Endothelial cell of umbilical vein (primary cell): ENCODE measurements around the gene SKP1. TPM values are rescaled to one million over a fixed set of nuclear protein-coding genes. Genes with fewer than 3 reads are reported as not detected.

Experiments
- BruUV-seq: library from RNA; stranded (reverse); fragments of 400-500 nt; replicated peaks from 2 replicates; lab custom pipeline; 2021; lab: Mats Ljungman, UMichigan
- CTCF ChIA-PET: fragments of 300-600, 350-600 bp; sonication (Branson Sonifier 250); formaldehyde crosslinking; loops from one replicate; lab custom pipeline; 2021; ENCODE audit warnings: antibody characterized with exemption, inconsistent platforms; lab: Charles Lee
- POLR2A ChIA-PET: fragments of 300-600, 350-600 bp; sonication (Branson Sonifier 250); formaldehyde crosslinking; loops from one replicate; lab custom pipeline; 2021; ENCODE audit warnings: antibody characterized with exemption, inconsistent platforms; lab: Charles Lee
- DNase-seq: peaks from one replicate; pipeline ENCODE4 v3.0.0-alpha.2; 2011; ENCODE audit warnings: low read depth, low spot score
- FAIRE-seq: peaks from 2 replicates; lab custom pipeline; 2011; peaks lifted over from hg19 to GRCh38; lab: Jason Lieb, UNC
- H2AFZ ChIP-seq: 2 replicates; pipeline ENCODE4 v1.6.0; 2012; ENCODE audit warnings: low read depth, low read length, control low read depth, inconsistent platforms
- H3K27ac ChIP-seq: 2 replicates; pipeline ENCODE4 v1.5.1; 2011; ENCODE audit warnings: low read depth, mild to moderate bottlenecking, control low read depth, low read length, moderate library complexity; ENCODE audit not compliant: insufficient read depth
- H3K27me3 ChIP-seq, 2 experiments: 2 replicates each; pipeline versions ENCODE4 v1.6.0 to v1.6.1; 2011; ENCODE audit warnings: low read length in 2 of 2, mixed read lengths in 1 of 2; ENCODE audit not compliant: control insufficient read depth in 2 of 2, insufficient read depth in 2 of 2
- H3K36me3 ChIP-seq, 2 experiments: 2 replicates in 1 of 2; 3 replicates in 1 of 2; pipeline ENCODE4 v1.5.1; 2011; ENCODE audit warnings: low read length in 2 of 2, mild to moderate bottlenecking in 1 of 2, moderate library complexity in 1 of 2; ENCODE audit not compliant: control insufficient read depth in 2 of 2, insufficient read depth in 2 of 2; ENCODE audit errors: extremely low read depth in 1 of 2
- H3K4me1 ChIP-seq: 3 replicates; pipeline ENCODE4 v1.5.1; 2011; ENCODE audit warnings: mild to moderate bottlenecking, low read length; ENCODE audit not compliant: control insufficient read depth, insufficient read depth; ENCODE audit errors: extremely low read depth
- H3K4me2 ChIP-seq: 2 replicates; pipeline ENCODE4 v1.6.1; 2011; ENCODE audit warnings: low read length, control low read depth, mixed read lengths; ENCODE audit not compliant: insufficient read depth
- H3K4me3 ChIP-seq, 3 experiments: fragments of 200-600 bp in 1 of 3; sonication (generic), shearing (Covaris generic) in 1 of 3; replicated peaks in 1 of 3; 2 replicates each; pipeline ENCODE4 v1.5.1; 2011 to 2016; ENCODE audit warnings: control low read depth in 3 of 3, low read length in 3 of 3, mild to moderate bottlenecking in 2 of 3, inconsistent platforms in 1 of 3, low read depth in 1 of 3, moderate library complexity in 1 of 3; ENCODE audit not compliant: insufficient read depth in 1 of 3
- H3K79me2 ChIP-seq: 2 replicates; pipeline ENCODE4 v1.6.0; 2012; ENCODE audit warnings: low read length, inconsistent platforms; ENCODE audit not compliant: control insufficient read depth, insufficient read depth
- H3K9ac ChIP-seq: replicated peaks from 2 replicates; pipeline ENCODE3; 2011; ENCODE audit warnings: low read length, control low read depth; ENCODE audit not compliant: insufficient read depth; ENCODE audit errors: extremely low read depth
- H3K9me1 ChIP-seq: replicated peaks from 3 replicates; pipeline ENCODE4 v1.6.0; 2011; ENCODE audit warnings: mild to moderate bottlenecking, low read length; ENCODE audit not compliant: control insufficient read depth, insufficient read depth; ENCODE audit errors: extremely low read depth
- H3K9me3 ChIP-seq: replicated peaks from 2 replicates; pipeline ENCODE4 v1.5.1; 2012; ENCODE audit warnings: low read length, inconsistent platforms; ENCODE audit not compliant: control insufficient read depth, insufficient read depth
- H4K20me1 ChIP-seq: replicated peaks from 2 replicates; pipeline ENCODE3; 2011; ENCODE audit warnings: mild to moderate bottlenecking, low read length; ENCODE audit not compliant: control insufficient read depth, insufficient read depth; ENCODE audit errors: extremely low read depth
- CTCF ChIP-seq, 2 donors: IDR thresholded peaks; 1 replicate in 1 of 2; 2 replicates in 1 of 2; pipeline ENCODE4 v1.5.1; 2011; ENCODE audit warnings: low read length in 2 of 2, mild to moderate bottlenecking in 2 of 2, moderate library complexity in 2 of 2, control low read depth in 1 of 2, inconsistent platforms in 1 of 2, low read depth in 1 of 2; ENCODE audit not compliant: insufficient read depth in 1 of 2; ENCODE audit errors: extremely low read depth in 1 of 2
- EZH2 ChIP-seq: IDR thresholded peaks from 2 replicates; pipeline ENCODE4 v1.6.1; 2012; ENCODE audit warnings: borderline replicate concordance, low read depth, mild to moderate bottlenecking, moderate library complexity, low read length, inconsistent platforms; ENCODE audit not compliant: severe bottlenecking
- FOS ChIP-seq: IDR thresholded peaks from 2 replicates; pipeline ENCODE4 v1.6.1; 2011; ENCODE audit warnings: mild to moderate bottlenecking, low read length, moderate library complexity, borderline replicate concordance; ENCODE audit not compliant: insufficient read depth
- GATA2 ChIP-seq: IDR thresholded peaks from 2 replicates; pipeline ENCODE4 v1.7.0; 2011; ENCODE audit warnings: low read depth, mild to moderate bottlenecking, moderate library complexity, mixed read lengths, low read length; ENCODE audit not compliant: insufficient read length, insufficient read depth
- JUN ChIP-seq: IDR thresholded peaks from 2 replicates; pipeline ENCODE4 v1.6.1; 2011; ENCODE audit warnings: borderline replicate concordance, low read depth; ENCODE audit not compliant: insufficient read length, insufficient read depth
- MAX ChIP-seq: IDR thresholded peaks from 2 replicates; pipeline ENCODE4 v1.6.1; 2011; ENCODE audit not compliant: insufficient read depth, insufficient read length
- MYC ChIP-seq: IDR thresholded peaks from one replicate; pipeline ENCODE4 v1.6.1; 2011; ENCODE audit warnings: mild to moderate bottlenecking, low read depth, low read length
- POLR2A ChIP-seq: IDR thresholded peaks from 2 replicates; pipeline ENCODE4 v1.6.1; 2012; ENCODE audit warnings: low read depth, mild to moderate bottlenecking, control low read depth, low read length
- dilution Hi-C: fragments of 300-500 bp; cut with MboI; formaldehyde crosslinking; loops from one replicate; pipeline ENCODE4 v1.15.0; 2019; ENCODE audit warnings: low sequenced_read_pairs; ENCODE audit not compliant: extremely low pct_ligation_motif_present
- intact Hi-C: fragments of 100-400 bp; cut with micrococcal nuclease; formaldehyde crosslinking; loops from one replicate; pipeline ENCODE4 v1.10.0; 2022
- polyA plus RNA-seq, 4 experiments: library from polyadenylated mRNA; depleted of rRNA in 3 of 4; stranded (reverse) in 3 of 4; unstranded in 1 of 4; fragments of >200 nt; gene quantifications; 2 replicates each; pipeline versions ENCODE4 v1.2.1 to v1.2.3, GENCODE V29; 2011 to 2012; ENCODE audit warnings: missing spikeins in 1 of 4
- total RNA-seq: library from RNA; stranded (reverse); gene quantifications from 2 replicates; pipeline ENCODE4 v1.2.3, GENCODE V29; 2021

The SKP1 gene
- total and polyA plus RNA-seq, 2 donors (not counting 3 experiments of a cell fraction or from before 2014, with no cell fraction given), result 214 to 320 TPM

GRCh38 chr5:134143944-134144941 is 32.5 kb downstream of the SKP1 start:
- Histone ChIP-seq H3K4me2 (no peak overlapping the region), H3K4me1 (no peaks in the 10 kb centered on the region), H3K9me3 (no peaks in the 10 kb centered on the region), H3K4me3 (no peak overlapping the region), H2AFZ (no peak overlapping the region), H3K79me2 (peaks cover 11% of the 10 kb centered on the region), H3K9me1 (no peaks in the 10 kb centered on the region), H3K36me3 (peaks cover 7 to 34% of the 10 kb centered on the region in 2 experiments), H3K27ac (no peak overlapping the region), H3K9ac (no peak overlapping the region), H3K27me3 (no peaks in the 10 kb centered on the region), H4K20me1 (no peaks in the 10 kb centered on the region)
- DNase-seq (no peak), FAIRE-seq (no peak)
- POLR2A ChIA-PET, result no interaction called here
- CTCF ChIA-PET, result interaction anchor here (1.1 to 15.2 kb wide), 4 partner anchors 37 to 102 kb away, joined by 4 to 517 read pairs (median 69); no protein-coding TSS in a partner anchor
- dilution Hi-C loops (no loop called here), intact Hi-C loops (no loop called here)
- no peak for TF ChIP-seq MAX
- BruUV-seq, result no TSS peak

- Histone ChIP-seq H3K27me3 (no peaks in the 10 kb centered on the region), H3K4me1 (no peaks in the 10 kb centered on the region), H3K9ac (no peak overlapping the region), H2AFZ (no peak overlapping the region), H4K20me1 (no peaks in the 10 kb centered on the region), H3K4me2 (no peak overlapping the region), H3K79me2 (peaks cover 7% of the 10 kb centered on the region), H3K36me3 (peaks cover 4 to 32% of the 10 kb centered on the region in 2 experiments), H3K9me3 (no peaks in the 10 kb centered on the region), H3K4me3 (no peak overlapping the region), H3K9me1 (no peaks in the 10 kb centered on the region), H3K27ac (no peak overlapping the region)
- no peak for FAIRE-seq
- POLR2A ChIA-PET, result no interaction called here
- CTCF ChIA-PET, result interaction anchor here (1.1 to 15.2 kb wide), 3 partner anchors 36 to 101 kb away, joined by 4 to 517 read pairs (median 132); no protein-coding TSS in a partner anchor
- DNase-seq, result no peak
- BruUV-seq, result no TSS peak
- intact Hi-C loops (no loop called here), dilution Hi-C loops (no loop called here)
- no peak for TF ChIP-seq MYC
- TF ChIP-seq CTCF (IDR thresholded peaks at IDR 0.05; ENCODE audit: extremely low read depth in 1 of 2, insufficient read depth in 1 of 2, low read depth in 1 of 2, low read length in 2 of 2), result no peak
- TF ChIP-seq POLR2A, result no peak
- TF ChIP-seq JUN, result no peak
- TF ChIP-seq MAX, result no peak
- no peak for TF ChIP-seq FOS
- TF ChIP-seq GATA2, result no peak
- TF ChIP-seq EZH2, result no peak
Measured at GRCh38 chr5:134143431-134143830, 33.3 kb downstream of the SKP1 start.
